HUES64 (cell line): ENCODE data around the gene PPM1E.

Experiments used
- H3K27ac ChIP-seq: 2 replicates; pipeline ENCODE4 v1.7.0; 2013; ENCODE audit warnings: low read depth, low read length, inconsistent platforms
- H3K27me3 ChIP-seq: 2 replicates; pipeline ENCODE4 v1.6.1; 2013; ENCODE audit warnings: mild to moderate bottlenecking, low read length; ENCODE audit not compliant: insufficient read depth
- H3K36me3 ChIP-seq: 2 replicates; pipeline ENCODE4 v1.6.1; 2013; ENCODE audit warnings: mild to moderate bottlenecking, low read length; ENCODE audit not compliant: insufficient read depth
- H3K4me1 ChIP-seq: 2 replicates; pipeline ENCODE4 v1.6.1; 2013; ENCODE audit warnings: mild to moderate bottlenecking, low read length, moderate library complexity; ENCODE audit not compliant: insufficient read depth
- H3K4me3 ChIP-seq: 2 replicates; pipeline ENCODE4 v1.5.1; 2013; ENCODE audit warnings: mild to moderate bottlenecking, low read length, moderate library complexity
- H3K9ac ChIP-seq: 2 replicates; pipeline ENCODE4 v1.6.1; 2013; ENCODE audit warnings: mild to moderate bottlenecking, low read depth, low read length
- H3K9me3 ChIP-seq: 2 replicates; pipeline ENCODE4 v1.6.1; 2013; ENCODE audit warnings: low read depth, low read length; ENCODE audit not compliant: insufficient read depth
- WGBS: fragments of 150-250, 120-280 bp; methylation state at CpG from one replicate; pipeline ENCODE4 v1.1.7; 2013; ENCODE audit warnings: missing lambda C conversion rate; 5-methylcytosine and 5-hydroxymethylcytosine counted together

The PPM1E gene

GRCh38 chr17:58809564-58809936 lies 53.9 kb downstream of the PPM1E start:
- H3K36me3 ChIP-seq = no peaks in the 10 kb centered on the region
- H3K4me3 ChIP-seq = no peak overlapping the region
- no peak overlapping the region for H3K27ac ChIP-seq
- 96% methylated on average over 1 of the region's 1 CpG for WGBS
- no peaks in the 10 kb centered on the region for H3K9me3 ChIP-seq
- H3K9ac ChIP-seq = no peak overlapping the region
- no peaks in the 10 kb centered on the region for H3K4me1 ChIP-seq
- no peaks in the 10 kb centered on the region for H3K27me3 ChIP-seq

- H3K4me3 ChIP-seq = no peak overlapping the region
- 100% methylated on average over 1 of the region's 3 CpGs for WGBS
- H3K4me1 ChIP-seq = no peaks in the 10 kb centered on the region
- H3K9me3 ChIP-seq = no peaks in the 10 kb centered on the region
- H3K27ac ChIP-seq = no peak overlapping the region
- H3K27me3 ChIP-seq = no peaks in the 10 kb centered on the region
- no peak overlapping the region for H3K9ac ChIP-seq
- no peaks in the 10 kb centered on the region for H3K36me3 ChIP-seq
Measured at GRCh38 chr17:58811290-58811689, 55.6 kb downstream of the PPM1E start.

- Histone ChIP-seq H3K9me3 (no peaks in the 10 kb centered on the region), H3K27me3 (no peaks in the 10 kb centered on the region)
Measured at GRCh38 chr17:58813712-58814111, 58.1 kb downstream of the PPM1E start.

GRCh38 chr17:58818654-58819053 lies 63.0 kb downstream of the PPM1E start:
- Histone ChIP-seq H3K4me1 (no peaks in the 10 kb centered on the region), H3K27ac (no peak overlapping the region), H3K9ac (no peak overlapping the region), H3K9me3 (no peaks in the 10 kb centered on the region), H3K36me3 (no peaks in the 10 kb centered on the region), H3K4me3 (no peak overlapping the region), H3K27me3 (no peaks in the 10 kb centered on the region)
- WGBS = 93% methylated on average over 3 of the region's 4 CpGs

More at GRCh38 chr17:58813712-58814111, 58.1 kb downstream of the PPM1E start:
- Histone ChIP-seq H3K27ac (no peak overlapping the region), H3K9ac (no peak overlapping the region), H3K4me1 (no peaks in the 10 kb centered on the region), H3K4me3 (no peak overlapping the region), H3K36me3 (no peaks in the 10 kb centered on the region)

DNA sequence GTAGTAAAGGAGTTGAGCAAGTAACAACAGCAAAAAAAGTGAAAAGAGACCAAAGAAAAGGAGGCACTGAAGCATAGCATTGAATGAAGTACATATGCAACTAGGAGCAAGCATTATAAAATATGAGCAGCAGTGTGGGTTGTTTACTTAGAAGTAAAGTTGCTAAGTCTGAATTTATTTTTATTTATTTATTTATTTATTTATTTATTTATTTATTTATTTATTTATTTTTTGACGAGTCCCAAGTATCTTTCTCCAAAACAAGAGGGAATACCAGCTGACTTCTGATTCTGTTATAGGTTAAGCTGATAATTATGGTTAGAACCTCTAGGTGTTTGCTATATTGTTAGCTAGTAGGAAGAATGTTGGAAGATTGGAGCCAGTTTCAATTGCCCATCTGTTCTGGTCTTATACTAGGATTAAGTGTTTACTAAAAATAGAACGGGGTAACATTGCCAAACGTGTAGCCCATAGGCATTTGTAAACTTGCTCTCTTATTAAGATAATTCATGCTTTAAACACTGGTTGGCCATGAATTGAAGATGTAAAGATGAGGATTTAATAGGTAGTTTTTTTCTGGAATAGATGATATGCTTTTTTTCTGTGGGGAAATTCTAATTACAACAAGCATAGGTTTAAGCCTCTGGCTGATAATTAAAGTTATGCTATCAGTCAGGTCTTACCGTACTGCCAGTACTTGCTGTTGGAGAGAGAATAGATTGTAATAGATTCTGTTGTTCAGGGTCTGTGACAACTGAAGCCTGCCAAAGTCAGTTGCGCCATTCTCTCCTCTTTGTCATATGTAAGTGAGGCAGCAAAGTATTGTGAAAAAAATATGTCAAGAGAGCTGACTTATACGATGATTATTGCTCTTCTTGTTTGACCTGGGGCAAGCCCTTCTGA lies 66.7 kb downstream of the PPM1E start:
- Histone ChIP-seq H3K9me3 (no peaks in the 10 kb centered on the region), H3K4me3 (no peak overlapping the region), H3K27me3 (no peaks in the 10 kb centered on the region), H3K27ac (no peak overlapping the region), H3K9ac (no peak overlapping the region), H3K36me3 (no peaks in the 10 kb centered on the region), H3K4me1 (no peaks in the 10 kb centered on the region)
- WGBS = 92% methylated on average over 4 of the region's 6 CpGs

DNA sequence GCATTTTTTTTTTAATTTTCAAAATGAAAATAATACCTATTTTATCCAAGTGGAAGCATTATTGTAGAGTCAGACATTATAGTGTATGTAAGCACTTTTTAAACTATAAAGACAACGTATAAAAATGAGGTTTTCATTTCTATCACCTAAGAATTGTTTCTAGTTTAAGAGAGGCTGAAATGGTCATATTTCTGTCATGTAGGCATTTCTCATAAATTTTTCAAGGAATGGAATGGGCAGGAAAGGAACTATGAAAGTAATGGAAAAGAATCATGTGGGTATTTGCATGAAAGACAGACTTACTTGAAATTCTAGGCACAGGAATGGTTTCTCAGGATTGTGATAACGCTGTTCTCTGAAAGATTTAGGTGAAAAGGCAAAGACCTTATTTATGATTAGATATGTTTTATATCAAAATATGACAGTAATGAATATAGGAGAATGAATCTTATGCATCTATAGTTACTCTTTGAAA lies 67.4 kb downstream of the PPM1E start:
- no peaks in the 10 kb centered on the region for H3K9me3 ChIP-seq
- H3K4me1 ChIP-seq = no peaks in the 10 kb centered on the region
- no peaks in the 10 kb centered on the region for H3K36me3 ChIP-seq
- H3K27me3 ChIP-seq = no peaks in the 10 kb centered on the region
- 86% methylated on average over 1 of the region's 2 CpGs for WGBS
- H3K4me3 ChIP-seq = no peak overlapping the region
- H3K27ac ChIP-seq = no peak overlapping the region
- no peak overlapping the region for H3K9ac ChIP-seq

GRCh38 chr17:58829172-58829637 lies 73.6 kb downstream of the PPM1E start:
- H3K4me1 ChIP-seq = no peaks in the 10 kb centered on the region
- WGBS = 96% methylated on average over 10 of the region's 10 CpGs
- H3K4me3 ChIP-seq = no peak overlapping the region
- H3K9ac ChIP-seq = no peak overlapping the region
- H3K36me3 ChIP-seq = no peaks in the 10 kb centered on the region
- H3K27ac ChIP-seq = no peak overlapping the region
- no peaks in the 10 kb centered on the region for H3K9me3 ChIP-seq
- H3K27me3 ChIP-seq = no peaks in the 10 kb centered on the region

GRCh38 chr17:58831780-58832179 lies 76.1 kb downstream of the PPM1E start:
- no peaks in the 10 kb centered on the region for H3K9me3 ChIP-seq
- no peak overlapping the region for H3K27ac ChIP-seq
- no peak overlapping the region for H3K4me3 ChIP-seq
- no peaks in the 10 kb centered on the region for H3K27me3 ChIP-seq
- 100% methylated on average over 1 of the region's 1 CpG for WGBS
- H3K4me1 ChIP-seq = no peaks in the 10 kb centered on the region
- H3K36me3 ChIP-seq = no peaks in the 10 kb centered on the region
- no peak overlapping the region for H3K9ac ChIP-seq

GRCh38 chr17:58832514-58832913 lies 76.9 kb downstream of the PPM1E start:
- Histone ChIP-seq H3K27me3 (no peaks in the 10 kb centered on the region), H3K9me3 (no peaks in the 10 kb centered on the region), H3K9ac (no peak overlapping the region), H3K4me1 (no peaks in the 10 kb centered on the region), H3K27ac (no peak overlapping the region), H3K4me3 (no peak overlapping the region), H3K36me3 (no peaks in the 10 kb centered on the region)
- 98% methylated on average over 3 of the region's 3 CpGs for WGBS

DNA sequence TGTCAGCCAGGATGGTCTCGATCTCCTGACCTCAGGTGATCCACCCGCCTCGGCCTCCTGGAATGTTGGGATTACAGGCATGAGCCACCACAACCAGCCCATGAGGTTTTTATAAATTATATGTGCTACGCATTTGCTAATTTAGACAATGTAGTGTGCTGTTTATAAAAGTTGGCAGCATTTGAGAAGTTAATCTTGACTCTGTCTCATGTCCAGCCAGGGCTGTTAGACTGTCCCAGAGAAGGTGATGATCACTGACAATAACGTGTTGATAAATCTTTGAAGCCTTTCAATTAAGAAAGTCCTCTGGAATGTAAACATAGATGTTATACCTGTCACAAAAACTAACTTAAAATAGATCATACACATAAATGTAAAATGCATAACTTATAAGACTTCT lies 82.0 kb downstream of the PPM1E start:
- no peak overlapping the region for H3K27ac ChIP-seq
- WGBS = 94% methylated on average over 5 of the region's 5 CpGs
- no peaks in the 10 kb centered on the region for H3K27me3 ChIP-seq
- no peaks in the 10 kb centered on the region for H3K4me1 ChIP-seq
- H3K9ac ChIP-seq = no peak overlapping the region
- no peaks in the 10 kb centered on the region for H3K36me3 ChIP-seq
- H3K9me3 ChIP-seq = no peaks in the 10 kb centered on the region
- H3K4me3 ChIP-seq = no peak overlapping the region

DNA sequence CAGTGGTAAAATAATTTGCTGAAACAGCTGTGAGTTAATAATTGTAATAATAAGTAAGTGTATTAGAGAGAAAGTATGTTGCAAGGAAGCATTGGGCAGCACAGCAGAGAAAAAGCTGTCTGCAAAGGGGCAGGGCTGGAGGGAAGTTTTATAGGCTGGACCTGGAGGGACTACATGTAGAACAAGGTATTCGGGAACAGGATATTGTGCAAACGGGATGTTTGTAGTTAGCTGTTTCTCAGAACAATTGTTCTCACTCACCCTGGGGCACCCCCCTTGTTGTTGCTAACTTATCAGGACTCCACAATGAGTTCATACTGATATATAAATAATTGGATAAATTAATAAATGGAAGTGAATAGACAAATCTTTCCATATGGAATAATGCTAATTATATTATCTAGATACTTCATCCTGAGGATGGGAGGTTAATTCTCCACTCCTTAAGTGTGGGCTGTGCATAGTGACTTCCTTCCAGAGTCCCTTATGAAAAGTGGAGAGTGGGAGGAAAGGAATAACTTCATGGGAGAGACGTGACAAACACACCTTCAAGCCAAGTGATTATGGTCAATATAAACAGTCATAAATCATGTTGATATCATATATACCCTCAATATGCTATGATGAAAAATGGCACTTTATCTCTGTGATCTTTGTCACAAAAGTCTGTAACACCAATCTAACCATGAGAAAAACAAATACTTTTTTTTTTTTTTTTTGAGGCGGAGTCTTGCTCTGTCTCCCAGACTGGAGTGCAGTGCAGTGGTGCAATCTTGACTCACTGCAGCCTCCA lies 85.4 kb downstream of the PPM1E start:
- H3K4me1 ChIP-seq = no peaks in the 10 kb centered on the region
- no peak overlapping the region for H3K4me3 ChIP-seq
- no peak overlapping the region for H3K27ac ChIP-seq
- H3K9ac ChIP-seq = no peak overlapping the region
- 90% methylated on average over 3 of the region's 4 CpGs for WGBS
- no peaks in the 10 kb centered on the region for H3K9me3 ChIP-seq
- H3K27me3 ChIP-seq = no peaks in the 10 kb centered on the region
- H3K36me3 ChIP-seq = no peaks in the 10 kb centered on the region
